Measurements from ENCODE around the gene MTHFD2L. TPM values are rescaled to one million over a fixed set of nuclear protein-coding genes. Genes with fewer than 3 reads are reported as not detected.

MTHFD2L gene
- total RNA-seq, 1 experiment from 2014 or later: 9.4 TPM

DNA sequence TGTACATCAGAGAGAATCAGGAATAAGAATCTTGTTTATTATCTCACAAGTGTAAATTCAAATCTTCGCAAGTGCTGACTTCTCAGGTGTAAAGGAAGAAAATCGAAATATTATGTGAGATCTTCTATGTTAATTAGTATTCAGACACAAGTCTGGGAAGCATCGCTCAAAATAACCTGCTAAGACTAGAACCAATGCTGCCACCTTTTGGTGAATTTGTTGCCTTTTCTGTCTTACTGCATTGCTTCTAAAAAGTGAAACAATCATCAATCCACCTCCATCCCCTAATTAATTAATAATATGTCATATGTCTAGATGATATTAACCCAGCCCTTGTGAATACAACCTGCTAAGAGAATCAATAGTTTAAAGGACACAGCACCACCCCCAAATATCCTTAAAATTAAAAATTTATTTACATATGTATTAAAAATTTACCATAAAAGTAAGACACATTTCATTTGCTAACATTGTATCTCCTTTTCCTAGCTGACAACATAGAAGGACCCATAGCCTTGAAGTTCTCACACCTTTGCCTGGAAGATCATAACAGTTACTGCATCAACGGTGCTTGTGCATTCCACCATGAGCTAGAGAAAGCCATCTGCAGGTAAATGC, 153.9 kb downstream of the MTHFD2L start:
- no peaks in the 10 kb centered on the region for H3K9me3 Mint-ChIP-seq
- ChIA-PET CTCF (interaction anchor here (0.5 to 1.1 kb wide), 4 partner anchors 21 to 123 kb away, joined by 3 to 9 read pairs (median 5); no protein-coding TSS in a partner anchor), POLR2A (no interaction called here)
- H3K4me1 Mint-ChIP-seq: peaks cover 4% of the 10 kb centered on the region
- no peaks in the 10 kb centered on the region for H3K27me3 Mint-ChIP-seq (ENCODE audit: low read depth)
- H3K27ac Mint-ChIP-seq: no peak overlapping the region
- TF ChIP-seq CBFB (CRISPR knock-in tag; IDR thresholded peaks at IDR 0.05; ENCODE audit: low read depth): no peak
- TF ChIP-seq ATF2 (CRISPR knock-in tag; IDR thresholded peaks at IDR 0.05; ENCODE audit: borderline replicate concordance, low read depth): no peak
- TF ChIP-seq NFATC4 (CRISPR knock-in tag; IDR thresholded peaks at IDR 0.05): no peak
- no peak for TF ChIP-seq FOXP1 (CRISPR knock-in tag; IDR thresholded peaks at IDR 0.05; ENCODE audit: borderline replicate concordance)
- TF ChIP-seq SMAD4 (CRISPR knock-in tag; IDR thresholded peaks at IDR 0.05): no peak
- no peak for TF ChIP-seq JAZF1 (CRISPR knock-in tag; IDR thresholded peaks at IDR 0.05)
- no peak for TF ChIP-seq IRF1 (CRISPR knock-in tag; IDR thresholded peaks at IDR 0.05)
- TF ChIP-seq, protein P1, sequence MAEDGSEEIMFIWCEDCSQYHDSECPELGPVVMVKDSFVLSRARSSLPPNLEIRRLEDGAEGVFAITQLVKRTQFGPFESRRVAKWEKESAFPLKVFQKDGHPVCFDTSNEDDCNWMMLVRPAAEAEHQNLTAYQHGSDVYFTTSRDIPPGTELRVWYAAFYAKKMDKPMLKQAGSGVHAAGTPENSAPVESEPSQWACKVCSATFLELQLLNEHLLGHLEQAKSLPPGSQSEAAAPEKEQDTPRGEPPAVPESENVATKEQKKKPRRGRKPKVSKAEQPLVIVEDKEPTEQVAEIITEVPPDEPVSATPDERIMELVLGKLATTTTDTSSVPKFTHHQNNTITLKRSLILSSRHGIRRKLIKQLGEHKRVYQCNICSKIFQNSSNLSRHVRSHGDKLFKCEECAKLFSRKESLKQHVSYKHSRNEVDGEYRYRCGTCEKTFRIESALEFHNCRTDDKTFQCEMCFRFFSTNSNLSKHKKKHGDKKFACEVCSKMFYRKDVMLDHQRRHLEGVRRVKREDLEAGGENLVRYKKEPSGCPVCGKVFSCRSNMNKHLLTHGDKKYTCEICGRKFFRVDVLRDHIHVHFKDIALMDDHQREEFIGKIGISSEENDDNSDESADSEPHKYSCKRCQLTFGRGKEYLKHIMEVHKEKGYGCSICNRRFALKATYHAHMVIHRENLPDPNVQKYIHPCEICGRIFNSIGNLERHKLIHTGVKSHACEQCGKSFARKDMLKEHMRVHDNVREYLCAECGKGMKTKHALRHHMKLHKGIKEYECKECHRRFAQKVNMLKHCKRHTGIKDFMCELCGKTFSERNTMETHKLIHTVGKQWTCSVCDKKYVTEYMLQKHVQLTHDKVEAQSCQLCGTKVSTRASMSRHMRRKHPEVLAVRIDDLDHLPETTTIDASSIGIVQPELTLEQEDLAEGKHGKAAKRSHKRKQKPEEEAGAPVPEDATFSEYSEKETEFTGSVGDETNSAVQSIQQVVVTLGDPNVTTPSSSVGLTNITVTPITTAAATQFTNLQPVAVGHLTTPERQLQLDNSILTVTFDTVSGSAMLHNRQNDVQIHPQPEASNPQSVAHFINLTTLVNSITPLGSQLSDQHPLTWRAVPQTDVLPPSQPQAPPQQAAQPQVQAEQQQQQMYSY (CRISPR knock-in tag; IDR thresholded peaks at IDR 0.05): no peak
- TF ChIP-seq ZNF232 (CRISPR knock-in tag; IDR thresholded peaks at IDR 0.05): no peak
- TF ChIP-seq, protein P2, sequence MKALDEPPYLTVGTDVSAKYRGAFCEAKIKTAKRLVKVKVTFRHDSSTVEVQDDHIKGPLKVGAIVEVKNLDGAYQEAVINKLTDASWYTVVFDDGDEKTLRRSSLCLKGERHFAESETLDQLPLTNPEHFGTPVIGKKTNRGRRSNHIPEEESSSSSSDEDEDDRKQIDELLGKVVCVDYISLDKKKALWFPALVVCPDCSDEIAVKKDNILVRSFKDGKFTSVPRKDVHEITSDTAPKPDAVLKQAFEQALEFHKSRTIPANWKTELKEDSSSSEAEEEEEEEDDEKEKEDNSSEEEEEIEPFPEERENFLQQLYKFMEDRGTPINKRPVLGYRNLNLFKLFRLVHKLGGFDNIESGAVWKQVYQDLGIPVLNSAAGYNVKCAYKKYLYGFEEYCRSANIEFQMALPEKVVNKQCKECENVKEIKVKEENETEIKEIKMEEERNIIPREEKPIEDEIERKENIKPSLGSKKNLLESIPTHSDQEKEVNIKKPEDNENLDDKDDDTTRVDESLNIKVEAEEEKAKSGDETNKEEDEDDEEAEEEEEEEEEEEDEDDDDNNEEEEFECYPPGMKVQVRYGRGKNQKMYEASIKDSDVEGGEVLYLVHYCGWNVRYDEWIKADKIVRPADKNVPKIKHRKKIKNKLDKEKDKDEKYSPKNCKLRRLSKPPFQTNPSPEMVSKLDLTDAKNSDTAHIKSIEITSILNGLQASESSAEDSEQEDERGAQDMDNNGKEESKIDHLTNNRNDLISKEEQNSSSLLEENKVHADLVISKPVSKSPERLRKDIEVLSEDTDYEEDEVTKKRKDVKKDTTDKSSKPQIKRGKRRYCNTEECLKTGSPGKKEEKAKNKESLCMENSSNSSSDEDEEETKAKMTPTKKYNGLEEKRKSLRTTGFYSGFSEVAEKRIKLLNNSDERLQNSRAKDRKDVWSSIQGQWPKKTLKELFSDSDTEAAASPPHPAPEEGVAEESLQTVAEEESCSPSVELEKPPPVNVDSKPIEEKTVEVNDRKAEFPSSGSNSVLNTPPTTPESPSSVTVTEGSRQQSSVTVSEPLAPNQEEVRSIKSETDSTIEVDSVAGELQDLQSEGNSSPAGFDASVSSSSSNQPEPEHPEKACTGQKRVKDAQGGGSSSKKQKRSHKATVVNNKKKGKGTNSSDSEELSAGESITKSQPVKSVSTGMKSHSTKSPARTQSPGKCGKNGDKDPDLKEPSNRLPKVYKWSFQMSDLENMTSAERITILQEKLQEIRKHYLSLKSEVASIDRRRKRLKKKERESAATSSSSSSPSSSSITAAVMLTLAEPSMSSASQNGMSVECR (CRISPR knock-in tag; IDR thresholded peaks at IDR 0.05; ENCODE audit: borderline replicate concordance): no peak
- TF ChIP-seq, protein P3, sequence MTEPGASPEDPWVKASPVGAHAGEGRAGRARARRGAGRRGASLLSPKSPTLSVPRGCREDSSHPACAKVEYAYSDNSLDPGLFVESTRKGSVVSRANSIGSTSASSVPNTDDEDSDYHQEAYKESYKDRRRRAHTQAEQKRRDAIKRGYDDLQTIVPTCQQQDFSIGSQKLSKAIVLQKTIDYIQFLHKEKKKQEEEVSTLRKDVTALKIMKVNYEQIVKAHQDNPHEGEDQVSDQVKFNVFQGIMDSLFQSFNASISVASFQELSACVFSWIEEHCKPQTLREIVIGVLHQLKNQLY (CRISPR knock-in tag; IDR thresholded peaks at IDR 0.05): no peak
- no peak for TF ChIP-seq RORB (CRISPR knock-in tag; IDR thresholded peaks at IDR 0.05)
- TF ChIP-seq, protein P4, sequence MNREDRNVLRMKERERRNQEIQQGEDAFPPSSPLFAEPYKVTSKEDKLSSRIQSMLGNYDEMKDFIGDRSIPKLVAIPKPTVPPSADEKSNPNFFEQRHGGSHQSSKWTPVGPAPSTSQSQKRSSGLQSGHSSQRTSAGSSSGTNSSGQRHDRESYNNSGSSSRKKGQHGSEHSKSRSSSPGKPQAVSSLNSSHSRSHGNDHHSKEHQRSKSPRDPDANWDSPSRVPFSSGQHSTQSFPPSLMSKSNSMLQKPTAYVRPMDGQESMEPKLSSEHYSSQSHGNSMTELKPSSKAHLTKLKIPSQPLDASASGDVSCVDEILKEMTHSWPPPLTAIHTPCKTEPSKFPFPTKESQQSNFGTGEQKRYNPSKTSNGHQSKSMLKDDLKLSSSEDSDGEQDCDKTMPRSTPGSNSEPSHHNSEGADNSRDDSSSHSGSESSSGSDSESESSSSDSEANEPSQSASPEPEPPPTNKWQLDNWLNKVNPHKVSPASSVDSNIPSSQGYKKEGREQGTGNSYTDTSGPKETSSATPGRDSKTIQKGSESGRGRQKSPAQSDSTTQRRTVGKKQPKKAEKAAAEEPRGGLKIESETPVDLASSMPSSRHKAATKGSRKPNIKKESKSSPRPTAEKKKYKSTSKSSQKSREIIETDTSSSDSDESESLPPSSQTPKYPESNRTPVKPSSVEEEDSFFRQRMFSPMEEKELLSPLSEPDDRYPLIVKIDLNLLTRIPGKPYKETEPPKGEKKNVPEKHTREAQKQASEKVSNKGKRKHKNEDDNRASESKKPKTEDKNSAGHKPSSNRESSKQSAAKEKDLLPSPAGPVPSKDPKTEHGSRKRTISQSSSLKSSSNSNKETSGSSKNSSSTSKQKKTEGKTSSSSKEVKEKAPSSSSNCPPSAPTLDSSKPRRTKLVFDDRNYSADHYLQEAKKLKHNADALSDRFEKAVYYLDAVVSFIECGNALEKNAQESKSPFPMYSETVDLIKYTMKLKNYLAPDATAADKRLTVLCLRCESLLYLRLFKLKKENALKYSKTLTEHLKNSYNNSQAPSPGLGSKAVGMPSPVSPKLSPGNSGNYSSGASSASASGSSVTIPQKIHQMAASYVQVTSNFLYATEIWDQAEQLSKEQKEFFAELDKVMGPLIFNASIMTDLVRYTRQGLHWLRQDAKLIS (CRISPR knock-in tag; IDR thresholded peaks at IDR 0.05; ENCODE audit: borderline replicate concordance): no peak
- TF ChIP-seq, protein P5, sequence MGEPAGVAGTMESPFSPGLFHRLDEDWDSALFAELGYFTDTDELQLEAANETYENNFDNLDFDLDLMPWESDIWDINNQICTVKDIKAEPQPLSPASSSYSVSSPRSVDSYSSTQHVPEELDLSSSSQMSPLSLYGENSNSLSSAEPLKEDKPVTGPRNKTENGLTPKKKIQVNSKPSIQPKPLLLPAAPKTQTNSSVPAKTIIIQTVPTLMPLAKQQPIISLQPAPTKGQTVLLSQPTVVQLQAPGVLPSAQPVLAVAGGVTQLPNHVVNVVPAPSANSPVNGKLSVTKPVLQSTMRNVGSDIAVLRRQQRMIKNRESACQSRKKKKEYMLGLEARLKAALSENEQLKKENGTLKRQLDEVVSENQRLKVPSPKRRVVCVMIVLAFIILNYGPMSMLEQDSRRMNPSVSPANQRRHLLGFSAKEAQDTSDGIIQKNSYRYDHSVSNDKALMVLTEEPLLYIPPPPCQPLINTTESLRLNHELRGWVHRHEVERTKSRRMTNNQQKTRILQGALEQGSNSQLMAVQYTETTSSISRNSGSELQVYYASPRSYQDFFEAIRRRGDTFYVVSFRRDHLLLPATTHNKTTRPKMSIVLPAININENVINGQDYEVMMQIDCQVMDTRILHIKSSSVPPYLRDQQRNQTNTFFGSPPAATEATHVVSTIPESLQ (CRISPR knock-in tag; IDR thresholded peaks at IDR 0.05): no peak
- H3K4me3 Mint-ChIP-seq: no peak overlapping the region
- DNase-seq (ENCODE audit: low spot score) (no peak), ATAC-seq (peak; percentile 43; the same call in 1 of the 2 replicates)
- no peaks in the 10 kb centered on the region for H3K36me3 Mint-ChIP-seq
